ENCODE measurements around the gene TST. TPM values are rescaled to one million over a fixed set of nuclear protein-coding genes. Genes with fewer than 3 reads are reported as not detected.

Gene TST
- total and polyA plus RNA-seq, 9 of the 15 experiments (the other 6 are each of a cell fraction or from before 2014, with no cell fraction given): 1.4 to 26.9 (median 12.4) TPM

GRCh38 chr22:37056246-37056645 lies 37.0 kb upstream of the TST start:
- FAIRE-seq: no peak
- H3K9me1 ChIP-seq (ENCODE audit: control insufficient read depth, insufficient read depth, low read length): no peaks in the 10 kb centered on the region
- H4K20me1 ChIP-seq (replicated peaks; ENCODE audit: control insufficient read depth, insufficient read depth, low read length): no peaks in the 10 kb centered on the region
- 0% methylated on average over 7 of the region's 13 CpGs for WGBS (ENCODE audit: insufficient coverage, low coverage, missing lambda C conversion rate)
- peaks cover 10 to 73% of the 10 kb centered on the region in 2 experiments; a peak in 4 of 5 replicates for H3K27me3 ChIP-seq (ENCODE audit: control insufficient read depth in 2 of 2, insufficient read depth in 2 of 2, low read length in 2 of 2)
- H3K27ac ChIP-seq (ENCODE audit: extremely low read depth, low read depth, low read length): no peak overlapping the region
- ChIA-PET POLR2A (no interaction called here), CTCF (ENCODE audit: low intra/inter-chr PET ratio) (no interaction called here)
- no peak for ATAC-seq
- H3K4me2 ChIP-seq (ENCODE audit: insufficient read depth, low read length): no peak overlapping the region
- no peak overlapping the region for H3K9ac ChIP-seq (ENCODE audit: insufficient read depth in 1 of 2, low read depth in 2 of 2, low read length in 2 of 2)
- H3K4me1 ChIP-seq (replicated peaks in 1 of 2; ENCODE audit: control insufficient read depth in 2 of 2, insufficient read depth in 2 of 2, low read length in 2 of 2): peaks cover 0 to 25% of the 10 kb centered on the region in 2 experiments; a peak in 2 of 5 replicates
- no peak for DNase-seq (ENCODE audit: extremely low read depth in 1 of 4, low spot score in 3 of 4)
- no peak overlapping the region for H2AFZ ChIP-seq (ENCODE audit: low read depth, low read length)
- intact Hi-C loops (cut with micrococcal nuclease): no loop called here
- BruUV-seq (replicated peaks): no TSS peak
- no peak overlapping the region for H3K4me3 ChIP-seq
- H3K79me2 ChIP-seq (ENCODE audit: control insufficient read depth, insufficient read depth, low read length): no peaks in the 10 kb centered on the region
- in situ Hi-C loops (cut with MboI): no loop called here
- H3K36me3 ChIP-seq (ENCODE audit: control insufficient read depth, insufficient read depth, low read length): no peaks in the 10 kb centered on the region
- no peaks in the 10 kb centered on the region for H3K9me3 ChIP-seq (replicated peaks; ENCODE audit: control insufficient read depth, insufficient read depth, low read depth, low read length)
- no peak for TF ChIP-seq ELF4 (CRISPR knock-in tag; IDR thresholded peaks at IDR 0.05)
- no peak for TF ChIP-seq HMBOX1 (IDR thresholded peaks at IDR 0.05)
- TF ChIP-seq CHAMP1 (IDR thresholded peaks at IDR 0.05): no peak
- no peak for TF ChIP-seq FOXA1 (IDR thresholded peaks at IDR 0.05; ENCODE audit: borderline replicate concordance)
- TF ChIP-seq NFIC (IDR thresholded peaks at IDR 0.05): no peak
- TF ChIP-seq MCM7 (IDR thresholded peaks at IDR 0.05): no peak
- TF ChIP-seq TAF9B (IDR thresholded peaks at IDR 0.05; ENCODE audit: partially characterized antibody): no peak
- no peak for TF ChIP-seq ATF2 (CRISPR knock-in tag; IDR thresholded peaks at IDR 0.05)
- no peak for TF ChIP-seq XRCC3 (IDR thresholded peaks at IDR 0.05)
- TF ChIP-seq REST (IDR thresholded peaks at IDR 0.05; ENCODE audit: borderline replicate concordance): no peak
- no peak for TF ChIP-seq REST (CRISPR knock-in tag; IDR thresholded peaks at IDR 0.05; ENCODE audit: low read depth)

All from K562 (cell line).